GM12891 (cell line): Measurements from ENCODE around the gene STAB2.
"Not testable (repeated sequence)": the region's sequence is repeated elsewhere in the genome, so short reads cannot be mapped to it uniquely, and the experiment has no call there.

ENCODE experiments used
- DNase-seq: peaks from one replicate; pipeline ENCODE4 v3.0.0; 2011; ENCODE audit warnings: low spot score; ENCODE audit not compliant: insufficient read length
- FAIRE-seq: peaks from 2 replicates; lab custom pipeline; 2011; peaks lifted over from hg19 to GRCh38; lab: Jason Lieb, UNC
- PAX5 ChIP-seq: IDR thresholded peaks from 2 replicates; pipeline ENCODE4 v1.6.1; 2011; ENCODE audit warnings: low read length, moderate library complexity, mild to moderate bottlenecking; ENCODE audit not compliant: insufficient read depth, severe bottlenecking
- POLR2A ChIP-seq: IDR thresholded peaks from 2 replicates; pipeline ENCODE4 v1.6.1; 2011; ENCODE audit warnings: low read depth, low read length, control low read depth
- POLR2AphosphoS5 ChIP-seq: IDR thresholded peaks from 2 replicates; pipeline ENCODE4 v1.6.1; 2011; ENCODE audit warnings: low read depth, low read length, control low read depth
- POU2F2 ChIP-seq: IDR thresholded peaks from 2 replicates; pipeline ENCODE4 v1.6.1; 2011; ENCODE audit warnings: low read depth, mild to moderate bottlenecking, control low read depth, low read length, moderate library complexity
- SPI1 ChIP-seq: IDR thresholded peaks from 2 replicates; pipeline ENCODE4 v1.6.1; 2011; ENCODE audit warnings: low read depth, low read length, control low read depth
- TAF1 ChIP-seq: IDR thresholded peaks from 2 replicates; pipeline ENCODE4 v1.6.1; 2011; ENCODE audit warnings: low read depth, low read length, control low read depth

STAB2 gene

GRCh38 chr12:103801709-103802585 is 214.9 kb downstream of the STAB2 start:
- no peak for TF ChIP-seq PAX5
- TF ChIP-seq POU2F2 = no peak
- no peak for TF ChIP-seq SPI1
- no peak for TF ChIP-seq TAF1
- TF ChIP-seq POLR2A = no peak
- no peak for TF ChIP-seq POLR2AphosphoS5
- DNase-seq (no peak), FAIRE-seq (no peak)

- TF ChIP-seq POU2F2 (no peak), SPI1 (no peak), POLR2A (no peak), PAX5 (no peak), TAF1 (no peak), POLR2AphosphoS5 (no peak)
- DNase-seq = no peak
- no peak for FAIRE-seq
These were observed 215.5 kb downstream of the STAB2 start for GRCh38 chr12:103802586-103802886.

- no peak for FAIRE-seq
- no peak for DNase-seq
- TF ChIP-seq TAF1 = no peak
- no peak for TF ChIP-seq POU2F2
- no peak for TF ChIP-seq SPI1
- TF ChIP-seq POLR2A = no peak
- no peak for TF ChIP-seq POLR2AphosphoS5
- TF ChIP-seq PAX5 = no peak
These were observed 216.8 kb downstream of the STAB2 start for GRCh38 chr12:103803847-103804246.

GRCh38 chr12:103805655-103806360 is 218.7 kb downstream of the STAB2 start:
- FAIRE-seq (no peak), DNase-seq (no peak)
- TF ChIP-seq POLR2AphosphoS5 = no peak
- no peak for TF ChIP-seq SPI1
- TF ChIP-seq PAX5 = no peak
- no peak for TF ChIP-seq POLR2A
- TF ChIP-seq TAF1 = no peak
- TF ChIP-seq POU2F2 = no peak

- no peak for FAIRE-seq
- no peak for DNase-seq
- TF ChIP-seq TAF1 (no peak), POLR2AphosphoS5 (no peak), POU2F2 (no peak), POLR2A (no peak), SPI1 (no peak)
These were observed 219.7 kb downstream of the STAB2 start for GRCh38 chr12:103806803-103807202.

GRCh38 chr12:103807561-103808238 is 220.6 kb downstream of the STAB2 start:
- TF ChIP-seq PAX5 (no peak), POU2F2 (no peak), POLR2AphosphoS5 (no peak), POLR2A (no peak), SPI1 (no peak), TAF1 (no peak)
- FAIRE-seq = no peak
- no peak for DNase-seq

- TF ChIP-seq POLR2A (no peak), SPI1 (no peak), POLR2AphosphoS5 (no peak), TAF1 (no peak), POU2F2 (no peak), PAX5 (no peak)
- FAIRE-seq (no peak), DNase-seq (no peak)
These were observed 221.3 kb downstream of the STAB2 start for GRCh38 chr12:103808239-103808880.

GRCh38 chr12:103809154-103809553 is 222.1 kb downstream of the STAB2 start:
- no peak for TF ChIP-seq POLR2A
- no peak for TF ChIP-seq POLR2AphosphoS5
- no peak for TF ChIP-seq SPI1
- no peak for TF ChIP-seq TAF1
- no peak for TF ChIP-seq POU2F2
- no peak for TF ChIP-seq PAX5
- FAIRE-seq = no peak

GRCh38 chr12:103809639-103810038 is 222.6 kb downstream of the STAB2 start:
- not testable (repeated sequence) for FAIRE-seq, DNase-seq

More at GRCh38 chr12:103809154-103809553, 222.1 kb downstream of the STAB2 start:
- DNase-seq = no peak
